NCI-H460 (cell line): ENCODE data around the gene FGD1. TPM values are rescaled to one million over a fixed set of nuclear protein-coding genes. Genes with fewer than 3 reads are reported as not detected.
"Not testable (repeated sequence)": the region's sequence is repeated elsewhere in the genome, so short reads cannot be mapped to it uniquely, and the experiment has no call there.

Experiments used
- DNase-seq: peaks from one replicate; pipeline ENCODE4 v3.0.0-alpha.2; 2016; ENCODE audit warnings: low read depth; ENCODE audit errors: extremely low read depth
- polyA plus RNA-seq: library from polyadenylated mRNA; depleted of rRNA; stranded (reverse); fragments of >200 nt; gene quantifications from 2 replicates; pipeline ENCODE4 v1.2.3, GENCODE V29; 2014; cell fraction: nucleus; rRNA removed
- total RNA-seq: library from RNA; depleted of rRNA; stranded (reverse); fragments of >200 nt; shearing (Covaris generic); gene quantifications from 2 replicates; pipeline ENCODE4 v1.2.3, GENCODE V29; 2014; rRNA removed

The FGD1 gene
- 7.9 and 8.7 TPM in 2 replicates for total RNA-seq
- 8.9 and 9.4 TPM in 2 replicates for polyA plus RNA-seq

GRCh38 chrX:54495814-54496516 lies at the start of gene FGD1:
Gene FGD1, minus strand, starts transcription at chrX:54496234. Its CDS starts 802 bp downstream, at chrX:54495432.
- peak; percentile 52 for DNase-seq

DNA sequence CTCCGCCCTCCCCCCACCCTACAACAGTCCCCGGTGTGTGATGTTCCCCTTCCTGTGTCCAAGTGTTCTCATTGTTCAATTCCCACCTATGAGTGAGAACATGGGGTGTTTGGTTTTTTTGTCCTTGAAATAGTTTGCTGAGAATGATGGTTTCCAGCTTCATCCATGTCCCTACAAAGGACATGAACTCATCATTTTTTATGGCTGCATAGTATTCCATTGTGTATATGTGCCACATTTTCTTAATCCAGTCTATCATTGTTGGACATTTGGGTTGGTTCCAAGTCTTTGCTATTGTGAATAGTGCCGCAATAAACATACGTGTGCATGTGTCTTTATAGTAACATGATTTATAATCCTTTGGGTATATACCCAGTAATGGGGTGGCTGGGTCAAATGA lies 46.2 kb upstream of the FGD1 start:
- not testable (repeated sequence) for DNase-seq

GRCh38 chrX:54540289-54540688 lies 44.3 kb upstream of the FGD1 start:
- DNase-seq, result no peak

DNA sequence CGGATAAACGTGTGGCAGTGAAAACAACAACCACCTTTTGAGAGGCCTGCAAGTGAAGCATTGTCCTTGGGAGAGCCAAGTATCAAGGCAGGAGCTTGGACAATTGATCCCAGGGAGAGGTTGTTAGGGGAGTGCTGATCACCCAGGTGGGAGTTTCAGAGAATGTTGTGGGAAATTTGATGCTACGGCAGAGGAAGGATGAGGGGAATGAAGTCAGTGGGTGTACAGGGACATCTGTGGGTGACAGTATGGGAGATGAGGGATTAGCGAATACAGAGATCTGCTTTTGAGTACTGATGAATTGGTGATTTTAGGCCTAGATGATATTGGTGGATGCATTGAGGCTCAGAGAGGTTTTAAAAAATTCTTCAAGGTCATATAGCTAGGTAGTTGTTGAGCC lies 38.2 kb upstream of the FGD1 start:
- DNase-seq, result no peak

DNA sequence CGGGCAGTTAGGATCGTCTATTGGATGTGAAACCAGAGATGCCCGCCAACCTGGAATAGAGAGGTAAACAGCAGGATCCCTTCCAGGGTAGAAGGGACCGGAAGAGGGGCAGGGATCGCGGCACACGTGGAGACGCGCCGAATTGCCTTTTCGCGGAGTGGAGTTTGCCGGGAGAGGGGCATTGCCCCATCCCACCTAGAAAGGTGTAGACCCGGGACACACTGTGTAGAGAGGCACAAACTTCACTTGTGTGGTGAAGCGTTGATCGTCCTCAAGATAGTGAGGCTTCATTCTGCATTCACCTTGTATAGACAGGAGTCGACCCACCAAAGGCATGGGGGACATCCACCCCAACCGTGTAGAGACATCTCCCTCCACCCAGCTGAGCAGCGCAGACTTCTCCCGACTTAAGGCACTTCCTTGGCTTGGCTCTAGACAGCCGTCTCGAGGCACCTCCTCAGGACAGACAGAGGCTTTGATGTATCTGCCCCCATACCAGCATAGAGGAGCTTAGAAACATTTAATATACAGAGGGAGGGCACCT lies 34.4 kb upstream of the FGD1 start:
- DNase-seq, result no peak

DNA sequence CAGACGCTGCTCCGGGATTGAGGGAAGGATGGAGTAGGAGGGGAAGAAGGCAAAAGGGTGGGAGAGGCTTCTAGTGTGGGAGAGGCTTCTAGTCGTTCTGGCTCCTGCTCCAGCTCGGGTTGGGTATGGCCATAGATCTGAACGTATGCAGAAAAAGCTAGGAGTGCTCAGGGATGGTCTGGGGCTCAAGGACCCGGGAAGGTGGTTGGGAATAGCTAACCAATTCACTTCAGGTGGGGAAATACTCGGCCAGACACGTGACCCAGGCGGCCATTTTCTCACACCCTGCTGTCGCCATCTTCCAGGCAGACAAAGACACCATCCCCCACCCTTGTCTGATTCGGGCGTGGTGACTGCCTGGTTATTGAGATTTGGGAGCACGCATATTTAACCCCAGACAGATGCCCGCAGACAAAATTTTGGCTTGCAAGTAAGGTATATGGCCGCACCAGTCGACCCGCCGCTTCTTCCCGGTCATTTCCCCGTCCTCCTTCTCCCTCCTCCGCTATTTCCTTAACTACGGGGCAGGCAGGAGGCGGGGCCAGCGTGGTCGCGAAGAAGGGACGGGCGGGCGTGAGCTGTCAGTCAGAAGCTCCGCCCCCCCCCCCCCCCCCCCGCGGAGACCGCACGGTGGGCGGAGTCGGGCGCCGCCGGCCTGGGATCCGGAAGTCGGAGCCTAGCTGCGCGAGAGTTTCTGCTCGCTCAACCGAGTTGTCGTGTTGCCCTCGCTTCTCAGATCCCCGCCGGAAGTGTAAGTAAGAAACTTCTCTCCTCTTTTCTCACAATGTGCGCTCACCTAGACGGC lies 33.7 kb upstream of the FGD1 start, which contains the start of gene GNL3L:
Gene GNL3L (plus strand): TSS at position 668 of the 805 bp plus-strand sequence. CDS start 2,348 bp downstream, outside the sequence.
- DNase-seq, result peak; percentile 86

GRCh38 chrX:54529151-54529550 lies 33.1 kb upstream of the FGD1 start:
- DNase-seq, result no peak

DNA sequence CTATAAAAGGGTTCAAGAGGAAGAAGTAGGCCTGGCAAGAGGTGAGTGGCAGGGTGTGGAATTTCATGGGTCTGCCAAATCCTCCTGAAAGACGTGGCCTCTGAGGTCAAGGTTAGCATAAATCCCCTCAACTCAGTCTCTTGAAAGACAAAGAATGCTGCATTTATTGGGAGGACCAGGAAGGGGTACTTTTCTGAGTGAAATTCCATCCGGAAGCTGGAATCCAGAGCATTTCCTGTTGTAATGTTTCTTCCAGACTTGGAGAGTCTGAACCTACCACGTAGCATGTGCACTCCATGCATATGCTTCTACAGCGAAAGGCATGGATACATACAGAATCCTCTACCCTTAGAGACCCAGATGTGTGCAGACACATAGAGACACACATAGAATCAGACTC lies 13.4 kb upstream of the FGD1 start:
- DNase-seq, result no peak

- DNase-seq, result no peak
Measured at GRCh38 chrX:54496936-54497335, 902 bp upstream of the FGD1 start.

GRCh38 chrX:54496517-54496852 lies 451 bp upstream of the FGD1 start:
- no peak for DNase-seq

- DNase-seq, result no peak
Measured at GRCh38 chrX:54494989-54495813, 833 bp downstream of the FGD1 start.

GRCh38 chrX:54494166-54494988 lies 1.7 kb downstream of the FGD1 start:
- DNase-seq, result no peak

- DNase-seq, result no peak
Measured at GRCh38 chrX:54492340-54492739, 3.7 kb downstream of the FGD1 start.

DNA sequence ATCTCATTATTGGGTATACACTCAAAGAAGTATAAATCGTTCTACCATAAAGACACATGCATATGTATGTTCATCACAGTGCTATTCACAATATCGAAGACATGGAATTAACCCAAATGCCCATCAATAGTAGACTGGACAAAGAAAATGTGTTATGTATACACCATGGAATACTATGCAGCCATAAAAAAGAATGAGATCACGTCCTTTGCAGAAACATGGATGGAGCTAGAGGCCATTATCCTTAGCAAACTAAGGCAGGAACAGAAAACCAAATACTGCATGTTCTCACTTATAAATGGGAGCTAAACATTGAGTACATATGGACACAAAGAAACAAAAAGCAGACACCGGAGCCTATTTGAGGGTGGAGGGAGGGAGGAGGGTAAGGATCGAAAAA lies 6.2 kb downstream of the FGD1 start:
- not testable (repeated sequence) for DNase-seq

GRCh38 chrX:54484666-54485065 lies 11.4 kb downstream of the FGD1 start:
- DNase-seq, result no peak

DNA sequence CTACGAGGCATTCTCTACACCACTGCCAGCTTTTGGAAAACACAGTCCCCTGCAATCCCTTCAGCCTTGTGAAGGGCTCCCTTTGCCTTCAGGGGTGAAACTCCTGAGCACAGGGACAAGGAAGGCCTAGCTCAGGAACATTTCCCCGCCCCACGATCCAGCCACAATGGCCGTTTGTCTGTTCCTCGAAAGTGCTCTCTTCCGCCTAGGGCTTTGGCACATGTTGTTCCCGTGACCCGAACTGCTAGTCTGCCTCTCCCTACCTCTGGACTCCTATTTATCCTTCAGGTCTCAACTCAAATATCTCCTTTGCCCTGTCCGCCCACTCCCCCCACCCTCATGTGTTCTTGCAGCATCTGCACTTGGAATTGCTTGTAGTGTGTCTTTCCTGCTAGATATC lies 12.1 kb downstream of the FGD1 start:
- no peak for DNase-seq

GRCh38 chrX:54482839-54483593 lies 13.0 kb downstream of the FGD1 start:
- DNase-seq, result no peak

GRCh38 chrX:54479136-54480111 lies 16.6 kb downstream of the FGD1 start:
- DNase-seq, result no peak
